ENCODE data around the gene GLO1.

The GLO1 gene

DNA sequence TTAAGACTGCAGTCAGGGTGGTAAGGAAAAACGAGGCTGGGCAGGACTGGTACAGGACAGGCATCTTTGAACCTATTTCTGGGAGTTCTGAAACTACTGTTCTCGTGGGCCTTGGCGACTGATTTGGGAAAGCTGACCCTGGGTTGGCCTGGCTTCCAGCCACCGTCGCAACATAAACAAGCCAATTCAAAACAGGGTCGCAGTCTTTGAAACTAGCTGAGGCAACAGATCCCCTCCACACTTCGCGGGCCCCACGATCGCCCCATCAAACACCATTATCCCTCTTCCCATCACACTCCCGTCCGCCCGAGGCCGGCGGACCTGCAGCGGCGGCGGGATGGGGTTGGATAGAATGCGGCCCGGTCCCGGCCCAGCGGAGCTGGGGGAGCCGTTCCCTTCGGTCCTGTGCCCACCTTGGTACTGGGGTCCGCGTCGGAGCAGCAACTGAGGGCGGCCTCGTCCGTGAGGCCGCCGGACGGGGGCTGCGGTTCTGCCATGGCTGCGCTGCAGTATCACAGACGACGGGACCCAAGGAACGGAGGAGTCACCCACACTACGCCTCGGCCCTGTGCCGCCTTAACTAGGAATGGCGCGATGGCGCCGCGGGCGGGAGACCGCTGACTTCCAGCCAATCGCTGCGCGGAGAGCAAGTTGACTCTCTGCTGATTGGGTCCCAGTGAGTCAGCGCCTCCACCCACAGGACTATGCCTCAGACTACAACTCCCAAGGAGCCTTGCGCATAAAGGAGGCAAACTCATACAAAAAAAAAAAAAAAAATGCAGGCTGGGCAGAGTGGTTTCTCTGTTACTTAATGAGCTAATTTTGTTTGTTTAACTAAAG lies at the start of gene GLO1:
Gene GLO1, minus strand, starts transcription at position 588 of the 840 bp plus-strand sequence. Its CDS starts 91 bp downstream, at position 497.
- TF ChIP-seq GATA2 (IDR thresholded peaks at IDR 0.05; ENCODE audit: low read depth, low read length) (peak; percentile 25; the same call in 1 of the 2 replicates), GATA3 (IDR thresholded peaks at IDR 0.05; ENCODE audit: low read depth, low read length) (no peak)

DNA sequence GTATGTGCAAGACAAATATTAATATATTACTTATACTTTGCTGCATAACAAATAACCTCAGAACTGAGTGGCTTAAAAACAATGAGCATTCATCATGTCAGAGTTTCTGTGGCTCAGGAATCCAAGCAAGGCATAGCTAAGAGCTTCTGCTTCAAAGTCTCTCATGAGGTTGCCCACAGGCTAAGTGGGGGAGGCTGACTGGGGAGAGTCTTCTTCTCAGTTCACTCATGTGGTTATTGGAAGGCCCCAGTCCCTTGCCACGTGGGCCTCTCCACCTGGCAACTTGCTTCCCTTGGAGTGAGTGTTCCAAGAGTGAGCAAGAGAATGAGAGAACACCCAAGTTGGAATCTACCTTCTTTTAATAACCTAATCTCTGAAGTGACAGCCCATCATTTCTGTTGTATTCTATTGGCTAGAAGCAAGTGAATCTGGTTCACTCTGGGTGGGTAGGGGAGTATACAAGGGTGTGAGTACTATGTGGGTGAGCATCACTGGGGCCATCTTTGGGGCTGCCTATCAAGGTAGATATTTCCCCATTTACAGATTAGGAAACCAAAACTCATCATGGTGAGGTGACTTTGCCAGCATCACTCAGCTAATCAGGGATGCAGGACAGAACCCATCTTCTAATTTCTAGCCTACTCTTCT lies 48.1 kb upstream of the GLO1 start:
- TF ChIP-seq GATA3 (IDR thresholded peaks at IDR 0.05; ENCODE audit: low read depth, low read length) (no peak), GATA2 (IDR thresholded peaks at IDR 0.05; ENCODE audit: low read depth, low read length) (no peak)

DNA sequence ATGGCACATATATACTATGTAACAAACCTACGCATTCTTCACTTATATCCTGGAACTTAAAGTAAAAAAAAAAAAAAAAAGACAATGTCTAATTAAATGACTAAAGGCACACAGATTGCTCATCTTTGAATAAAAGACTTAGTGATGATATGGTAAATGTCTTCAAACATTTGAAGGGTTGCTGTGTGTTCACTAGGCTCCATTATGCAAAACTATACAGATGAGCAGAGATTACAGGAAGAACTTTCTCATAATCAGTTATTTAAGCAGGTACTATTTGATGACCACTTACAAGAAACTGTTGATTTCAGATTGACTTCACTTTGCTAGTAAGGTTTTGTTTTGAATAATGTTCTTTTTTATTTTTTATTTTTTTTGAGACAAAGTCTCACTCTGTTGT lies 46.5 kb upstream of the GLO1 start:
- TF ChIP-seq GATA2 (IDR thresholded peaks at IDR 0.05; ENCODE audit: low read depth, low read length) (no peak), GATA3 (IDR thresholded peaks at IDR 0.05; ENCODE audit: low read depth, low read length) (no peak)

DNA sequence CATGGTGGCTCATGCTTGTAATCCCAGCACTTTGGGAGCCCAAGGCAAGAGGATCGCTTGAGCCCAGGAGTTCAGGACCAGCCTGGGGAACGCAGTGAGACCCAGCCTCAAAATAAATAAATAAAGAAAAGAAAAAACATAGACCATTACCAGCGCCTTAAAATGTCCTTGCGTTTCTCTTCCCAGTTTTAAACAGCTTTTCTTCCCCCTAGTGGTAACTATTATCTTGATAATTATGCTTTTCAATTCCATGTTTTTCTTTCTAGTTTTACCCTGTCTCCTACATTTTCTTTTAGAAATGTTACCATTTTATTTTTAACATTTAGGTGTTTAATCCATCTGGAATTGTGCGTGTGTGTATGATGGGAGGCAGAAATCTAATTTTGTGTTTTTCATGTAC lies 36.6 kb upstream of the GLO1 start:
- TF ChIP-seq GATA3 (IDR thresholded peaks at IDR 0.05; ENCODE audit: low read depth, low read length) (no peak), GATA2 (IDR thresholded peaks at IDR 0.05; ENCODE audit: low read depth, low read length) (no peak)

DNA sequence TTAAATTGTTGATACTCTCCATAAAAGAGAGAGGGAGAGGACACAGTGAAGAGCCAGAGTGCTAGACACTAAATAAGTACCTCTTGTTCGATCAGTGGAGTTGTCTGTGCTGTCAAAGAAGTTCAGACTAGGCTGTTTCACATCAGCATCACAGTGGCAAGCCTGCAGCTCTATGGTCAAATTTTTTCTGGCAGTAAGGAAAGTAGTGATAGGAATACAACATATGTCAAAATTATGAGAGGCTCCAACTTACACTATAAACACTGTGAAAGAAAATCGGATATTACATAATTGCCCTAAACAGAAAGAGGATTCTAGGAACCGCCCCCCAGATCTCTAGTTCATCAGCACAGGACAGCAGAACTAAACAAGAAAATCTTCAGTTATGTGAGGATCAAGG lies 35.3 kb upstream of the GLO1 start:
- TF ChIP-seq GATA3 (IDR thresholded peaks at IDR 0.05; ENCODE audit: low read depth, low read length) = no peak
- TF ChIP-seq GATA2 (IDR thresholded peaks at IDR 0.05; ENCODE audit: low read depth, low read length) = no peak

DNA sequence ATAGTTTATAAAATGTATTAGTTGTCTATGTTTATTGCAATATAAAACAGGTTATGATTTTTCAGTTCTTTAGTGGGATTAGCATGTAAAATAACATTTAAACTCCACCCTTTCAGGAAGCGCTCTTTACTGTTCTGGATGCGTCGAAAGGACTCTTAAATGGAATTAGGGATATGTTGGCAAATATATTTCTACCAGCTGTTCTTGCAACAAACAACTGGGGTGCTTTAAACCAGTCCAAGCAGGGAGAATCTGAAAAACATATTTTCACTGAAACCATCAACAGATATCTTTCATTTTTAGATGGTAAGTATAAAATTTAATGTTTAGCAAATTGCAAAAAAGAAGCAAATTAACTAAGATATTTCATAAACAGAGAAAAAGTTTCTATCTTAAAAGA lies 34.0 kb upstream of the GLO1 start:
- TF ChIP-seq GATA2 (IDR thresholded peaks at IDR 0.05; ENCODE audit: low read depth, low read length) (no peak), GATA3 (IDR thresholded peaks at IDR 0.05; ENCODE audit: low read depth, low read length) (no peak)

DNA sequence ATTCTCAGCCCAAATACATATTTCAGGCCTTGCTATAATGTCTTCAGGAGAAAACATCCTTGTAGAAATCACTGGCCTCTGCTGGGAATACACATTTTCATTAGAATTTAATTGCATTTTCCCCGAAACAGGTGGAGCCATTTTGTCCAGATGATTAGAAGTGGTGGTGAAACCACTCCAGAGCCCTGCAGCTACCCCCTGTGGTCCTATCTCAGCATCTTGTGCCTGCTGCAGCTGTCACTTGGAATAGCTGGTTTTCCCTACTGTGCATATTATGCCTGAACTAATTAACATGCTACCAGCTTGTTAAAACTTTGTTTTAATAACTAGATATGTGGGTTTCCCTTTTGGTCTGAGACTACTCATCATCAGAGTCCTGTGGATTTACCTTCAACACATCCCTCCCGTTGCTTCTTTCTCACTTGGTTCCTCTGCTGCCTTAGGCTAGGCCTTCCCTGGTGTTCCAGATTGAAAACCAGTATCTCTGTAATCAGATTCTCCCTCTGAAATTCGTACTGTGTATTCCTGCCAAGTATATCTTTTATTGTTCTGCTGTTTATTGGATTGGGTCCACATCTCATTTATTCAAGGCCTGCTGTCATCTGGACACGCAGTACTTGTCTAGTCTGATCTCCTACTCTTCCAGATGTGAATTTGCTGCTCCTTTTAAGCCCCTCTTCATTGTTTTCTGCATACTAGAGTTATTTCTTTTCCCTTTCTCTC lies 27.4 kb upstream of the GLO1 start:
- peak; percentile 97 for TF ChIP-seq GATA3 (IDR thresholded peaks at IDR 0.05; ENCODE audit: low read depth, low read length)
- peak; percentile 96 for TF ChIP-seq GATA2 (IDR thresholded peaks at IDR 0.05; ENCODE audit: low read depth, low read length)

DNA sequence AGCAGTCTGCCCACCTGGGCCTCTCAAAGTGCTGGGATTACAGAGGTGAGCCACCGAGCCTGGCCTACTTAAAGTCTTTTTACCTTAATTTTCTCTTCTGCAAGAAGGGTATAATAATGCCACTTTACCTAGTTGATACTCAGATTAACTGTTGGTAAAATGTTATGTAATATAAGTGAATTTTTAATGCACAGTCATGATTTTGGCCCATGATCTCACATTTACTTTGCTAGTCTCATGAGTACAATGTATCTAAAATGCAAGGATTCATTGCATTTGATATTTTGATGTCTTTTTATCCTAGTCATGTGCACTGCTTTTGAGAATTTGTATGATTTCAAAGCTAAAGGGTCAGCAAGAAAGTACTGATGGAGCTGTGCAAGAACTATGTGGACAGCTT lies 25.3 kb upstream of the GLO1 start:
- TF ChIP-seq GATA3 (IDR thresholded peaks at IDR 0.05; ENCODE audit: low read depth, low read length) (no peak), GATA2 (IDR thresholded peaks at IDR 0.05; ENCODE audit: low read depth, low read length) (no peak)

DNA sequence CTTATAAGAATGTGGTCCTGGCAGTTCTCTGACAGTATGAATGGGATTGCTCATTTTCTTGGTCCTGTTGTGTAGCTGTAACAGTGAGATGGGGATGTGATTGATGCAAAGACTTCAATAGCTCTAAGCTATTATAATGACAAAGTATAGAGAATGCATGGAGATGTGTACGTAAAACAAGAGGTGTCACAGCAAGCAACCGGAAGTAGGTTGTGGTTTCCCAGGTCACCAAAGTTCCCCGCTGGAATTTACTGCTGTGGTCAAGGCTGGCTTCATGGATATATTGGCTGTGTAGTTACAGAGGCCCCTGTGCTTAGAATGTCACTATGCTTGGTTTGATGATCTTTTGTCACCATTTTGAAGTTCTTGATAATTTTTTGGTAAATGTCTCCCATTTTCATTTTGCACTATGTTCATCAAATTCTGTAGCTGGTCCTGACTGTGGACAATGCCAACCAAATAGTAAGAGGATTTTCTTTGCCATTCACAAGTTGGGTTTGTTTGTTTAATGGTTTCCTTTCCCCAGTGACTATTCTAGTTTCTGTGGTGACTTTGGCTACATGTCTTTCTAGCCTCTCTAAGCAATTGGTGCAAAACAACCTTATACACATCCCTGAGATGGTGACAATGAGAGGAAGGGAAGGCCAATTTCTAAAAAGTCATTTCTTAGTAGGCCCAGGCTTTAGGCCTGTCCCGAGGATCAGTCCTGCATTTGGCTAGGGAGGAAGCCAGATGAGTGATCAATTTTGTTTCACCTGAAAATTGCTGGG lies 22.7 kb upstream of the GLO1 start:
- TF ChIP-seq GATA3 (IDR thresholded peaks at IDR 0.05; ENCODE audit: low read depth, low read length) = no peak
- TF ChIP-seq GATA2 (IDR thresholded peaks at IDR 0.05; ENCODE audit: low read depth, low read length) = no peak

DNA sequence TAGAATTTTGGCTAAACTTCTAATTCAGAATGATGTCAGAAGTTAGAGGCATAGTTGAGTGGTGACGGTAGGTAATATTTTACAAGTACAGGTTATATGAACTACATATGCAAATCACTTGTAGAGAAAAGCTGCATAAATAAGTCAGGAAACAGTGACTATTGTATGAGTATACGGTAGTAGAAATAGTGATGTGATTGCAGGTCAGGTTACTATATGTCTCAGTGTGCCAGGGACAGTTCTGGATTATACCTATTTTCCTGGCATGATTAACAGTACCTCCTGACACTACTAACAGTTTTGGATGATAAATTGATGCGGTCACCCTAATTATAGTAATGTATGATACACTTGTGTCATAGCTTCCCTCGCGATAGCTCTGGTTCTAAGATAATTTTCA lies 21.4 kb upstream of the GLO1 start:
- TF ChIP-seq GATA3 (IDR thresholded peaks at IDR 0.05; ENCODE audit: low read depth, low read length) = no peak
- TF ChIP-seq GATA2 (IDR thresholded peaks at IDR 0.05; ENCODE audit: low read depth, low read length) = no peak

DNA sequence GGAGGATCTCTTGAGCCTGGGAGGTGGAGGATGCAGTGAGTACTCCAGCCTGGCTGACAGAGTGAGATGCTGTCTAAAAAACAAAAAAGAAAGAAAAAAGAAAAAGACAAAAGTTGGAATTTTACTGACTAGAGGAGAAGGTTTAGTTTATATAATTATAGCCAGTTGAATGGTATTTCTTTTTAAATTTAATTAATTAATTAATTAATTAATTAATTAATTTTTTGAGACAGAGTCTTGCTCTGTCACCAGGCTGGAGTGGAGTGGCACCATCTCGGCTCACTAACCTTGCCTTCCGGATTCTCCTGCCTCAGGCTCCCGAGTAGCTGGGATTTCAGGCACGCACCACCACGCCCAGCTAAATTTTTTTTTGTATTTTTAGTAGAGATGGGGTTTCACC lies 20.8 kb upstream of the GLO1 start:
- no peak for TF ChIP-seq GATA2 (IDR thresholded peaks at IDR 0.05; ENCODE audit: low read depth, low read length)
- no peak for TF ChIP-seq GATA3 (IDR thresholded peaks at IDR 0.05; ENCODE audit: low read depth, low read length)

DNA sequence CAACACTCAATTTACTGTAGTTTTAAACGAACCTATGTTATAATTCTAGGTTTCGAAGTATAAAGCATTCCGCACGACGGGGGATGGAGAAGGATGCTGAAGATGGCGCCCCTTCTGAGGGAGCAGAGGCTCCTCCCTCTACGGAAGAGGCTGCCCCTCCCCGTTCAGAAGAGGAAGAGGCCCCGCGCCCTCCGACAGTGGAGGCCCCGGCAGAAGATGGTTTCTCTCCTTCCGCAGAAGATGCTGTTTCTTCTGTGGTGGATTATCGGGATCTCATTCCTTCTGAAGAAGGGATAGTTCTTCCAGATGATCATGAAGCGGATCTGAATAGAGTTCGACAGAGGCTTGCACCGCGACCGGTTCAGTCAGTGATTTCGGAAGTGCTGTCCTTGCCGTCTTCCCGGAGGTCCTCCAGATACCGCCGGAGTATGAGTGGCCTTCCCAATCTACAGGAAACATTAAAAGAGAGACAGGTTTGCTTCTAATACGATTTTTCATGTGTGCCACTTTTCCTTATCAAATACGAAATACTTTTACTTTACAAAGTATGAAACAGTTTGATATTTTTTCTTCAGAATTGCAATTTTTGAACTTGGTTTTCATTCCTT lies 19.9 kb upstream of the GLO1 start:
- no peak for TF ChIP-seq GATA3 (IDR thresholded peaks at IDR 0.05; ENCODE audit: low read depth, low read length)
- no peak for TF ChIP-seq GATA2 (IDR thresholded peaks at IDR 0.05; ENCODE audit: low read depth, low read length)

DNA sequence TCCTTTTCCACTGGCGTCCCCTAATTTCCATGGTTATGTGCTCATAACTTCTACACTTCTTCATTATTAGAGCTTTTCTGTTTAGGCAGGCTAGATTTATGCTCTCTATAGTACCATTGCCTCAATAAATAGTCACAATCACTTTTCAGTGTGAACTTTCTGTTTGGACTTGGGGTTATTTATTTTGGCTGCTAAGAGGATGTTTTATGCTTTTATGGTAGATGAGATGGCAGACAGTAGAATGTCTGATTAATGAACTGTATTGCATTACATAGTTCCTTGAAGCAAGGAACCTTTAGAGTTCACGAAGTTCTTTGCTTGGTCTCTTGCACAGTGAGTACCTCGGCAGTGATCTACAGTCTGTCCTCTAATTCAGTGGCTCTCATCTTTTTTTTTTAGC lies 19.1 kb upstream of the GLO1 start:
- TF ChIP-seq GATA2 (IDR thresholded peaks at IDR 0.05; ENCODE audit: low read depth, low read length) (no peak), GATA3 (IDR thresholded peaks at IDR 0.05; ENCODE audit: low read depth, low read length) (no peak)

All from SH-SY5Y (cell line).